Endothelial cell of umbilical vein (primary cell): ENCODE data around the gene CAP2.

Experiments used
- EZH2 ChIP-seq: IDR thresholded peaks from 2 replicates; pipeline ENCODE4 v1.6.1; 2012; ENCODE audit warnings: borderline replicate concordance, low read depth, mild to moderate bottlenecking, moderate library complexity, low read length, inconsistent platforms; ENCODE audit not compliant: severe bottlenecking
- JUN ChIP-seq: IDR thresholded peaks from 2 replicates; pipeline ENCODE4 v1.6.1; 2011; ENCODE audit warnings: borderline replicate concordance, low read depth; ENCODE audit not compliant: insufficient read length, insufficient read depth
- MYC ChIP-seq: IDR thresholded peaks from one replicate; pipeline ENCODE4 v1.6.1; 2011; ENCODE audit warnings: mild to moderate bottlenecking, low read depth, low read length
- POLR2A ChIP-seq: IDR thresholded peaks from 2 replicates; pipeline ENCODE4 v1.6.1; 2012; ENCODE audit warnings: low read depth, mild to moderate bottlenecking, control low read depth, low read length
- POLR2AphosphoS5 ChIP-seq: IDR thresholded peaks from 2 replicates; pipeline ENCODE4 v1.6.1; 2012; ENCODE audit warnings: low read depth, mild to moderate bottlenecking, control low read depth, low read length, moderate library complexity; ENCODE audit not compliant: insufficient read depth
- TF ChIP-seq, protein P1 (sequence below), 2 donors: IDR thresholded peaks; 1 replicate in 1 of 2; 2 replicates in 1 of 2; pipeline ENCODE4 v1.5.1; 2011; ENCODE audit warnings: low read length in 2 of 2, mild to moderate bottlenecking in 2 of 2, moderate library complexity in 2 of 2, control low read depth in 1 of 2, inconsistent platforms in 1 of 2, low read depth in 1 of 2; ENCODE audit not compliant: insufficient read depth in 1 of 2; ENCODE audit errors: extremely low read depth in 1 of 2
- TF ChIP-seq, protein P2 (sequence below): IDR thresholded peaks from 2 replicates; pipeline ENCODE4 v1.6.1; 2011; ENCODE audit not compliant: insufficient read depth, insufficient read length

GRCh38 chr6:17494177-17494576 lies 100.8 kb downstream of the CAP2 start:
- TF ChIP-seq EZH2: no peak
- TF ChIP-seq, protein P1, sequence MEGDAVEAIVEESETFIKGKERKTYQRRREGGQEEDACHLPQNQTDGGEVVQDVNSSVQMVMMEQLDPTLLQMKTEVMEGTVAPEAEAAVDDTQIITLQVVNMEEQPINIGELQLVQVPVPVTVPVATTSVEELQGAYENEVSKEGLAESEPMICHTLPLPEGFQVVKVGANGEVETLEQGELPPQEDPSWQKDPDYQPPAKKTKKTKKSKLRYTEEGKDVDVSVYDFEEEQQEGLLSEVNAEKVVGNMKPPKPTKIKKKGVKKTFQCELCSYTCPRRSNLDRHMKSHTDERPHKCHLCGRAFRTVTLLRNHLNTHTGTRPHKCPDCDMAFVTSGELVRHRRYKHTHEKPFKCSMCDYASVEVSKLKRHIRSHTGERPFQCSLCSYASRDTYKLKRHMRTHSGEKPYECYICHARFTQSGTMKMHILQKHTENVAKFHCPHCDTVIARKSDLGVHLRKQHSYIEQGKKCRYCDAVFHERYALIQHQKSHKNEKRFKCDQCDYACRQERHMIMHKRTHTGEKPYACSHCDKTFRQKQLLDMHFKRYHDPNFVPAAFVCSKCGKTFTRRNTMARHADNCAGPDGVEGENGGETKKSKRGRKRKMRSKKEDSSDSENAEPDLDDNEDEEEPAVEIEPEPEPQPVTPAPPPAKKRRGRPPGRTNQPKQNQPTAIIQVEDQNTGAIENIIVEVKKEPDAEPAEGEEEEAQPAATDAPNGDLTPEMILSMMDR (IDR thresholded peaks at IDR 0.05; ENCODE audit: extremely low read depth in 1 of 2, insufficient read depth in 1 of 2, low read depth in 1 of 2, low read length in 2 of 2): no peak
- no peak for TF ChIP-seq POLR2AphosphoS5
- no peak for TF ChIP-seq POLR2A
- no peak for TF ChIP-seq MYC
- TF ChIP-seq, protein P2, sequence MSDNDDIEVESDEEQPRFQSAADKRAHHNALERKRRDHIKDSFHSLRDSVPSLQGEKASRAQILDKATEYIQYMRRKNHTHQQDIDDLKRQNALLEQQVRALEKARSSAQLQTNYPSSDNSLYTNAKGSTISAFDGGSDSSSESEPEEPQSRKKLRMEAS: no peak
- TF ChIP-seq JUN: no peak
